NCI-H2227 (cell line): ENCODE results near the gene PTAR1.

Experiments
- DNase-seq: peaks from one replicate; lab custom pipeline; 2025; ENCODE audit not compliant: unreplicated experiment; lab: John Stamatoyannopoulos, UW

The PTAR1 gene

GRCh38 chr9:69753830-69754229 is 6.0 kb downstream of the PTAR1 start:
- DNase-seq, result no peak

- DNase-seq, result no peak
These were observed 9.7 kb downstream of the PTAR1 start for GRCh38 chr9:69750085-69750484.

GRCh38 chr9:69748304-69748703 is 11.5 kb downstream of the PTAR1 start:
- no peak for DNase-seq

DNA sequence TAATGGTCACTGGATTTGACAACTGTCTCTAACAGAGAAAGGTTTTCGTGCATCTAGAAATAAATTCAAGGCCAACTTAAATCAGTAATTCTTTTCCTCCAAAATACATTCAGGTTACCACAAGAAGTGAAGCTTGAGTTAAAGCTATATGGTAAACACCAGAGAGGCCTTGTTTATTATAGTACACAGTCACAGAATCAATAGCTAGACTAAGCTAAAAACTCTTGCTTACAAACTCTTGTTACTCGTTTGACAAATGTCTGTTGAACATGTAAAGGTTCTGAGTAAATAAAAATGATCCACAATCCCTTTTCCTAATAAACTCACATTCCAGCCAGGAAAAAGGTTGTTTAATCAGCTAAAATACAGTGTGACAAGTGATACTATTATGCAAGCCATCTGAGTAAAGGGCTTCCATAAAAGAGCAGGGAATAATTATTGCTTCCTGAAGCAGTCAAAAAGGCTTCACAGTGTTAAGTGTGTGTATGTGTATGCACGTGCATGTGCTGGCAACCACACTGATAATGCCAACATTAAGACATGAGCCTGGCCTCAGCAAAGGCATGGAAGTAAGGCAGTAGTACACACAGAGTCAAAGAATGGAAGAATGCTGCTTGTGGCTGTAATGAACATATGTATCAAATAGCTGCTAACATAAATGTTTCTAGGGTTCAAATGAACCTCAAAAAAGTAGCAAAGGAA is 12.8 kb downstream of the PTAR1 start:
- no peak for DNase-seq

DNA sequence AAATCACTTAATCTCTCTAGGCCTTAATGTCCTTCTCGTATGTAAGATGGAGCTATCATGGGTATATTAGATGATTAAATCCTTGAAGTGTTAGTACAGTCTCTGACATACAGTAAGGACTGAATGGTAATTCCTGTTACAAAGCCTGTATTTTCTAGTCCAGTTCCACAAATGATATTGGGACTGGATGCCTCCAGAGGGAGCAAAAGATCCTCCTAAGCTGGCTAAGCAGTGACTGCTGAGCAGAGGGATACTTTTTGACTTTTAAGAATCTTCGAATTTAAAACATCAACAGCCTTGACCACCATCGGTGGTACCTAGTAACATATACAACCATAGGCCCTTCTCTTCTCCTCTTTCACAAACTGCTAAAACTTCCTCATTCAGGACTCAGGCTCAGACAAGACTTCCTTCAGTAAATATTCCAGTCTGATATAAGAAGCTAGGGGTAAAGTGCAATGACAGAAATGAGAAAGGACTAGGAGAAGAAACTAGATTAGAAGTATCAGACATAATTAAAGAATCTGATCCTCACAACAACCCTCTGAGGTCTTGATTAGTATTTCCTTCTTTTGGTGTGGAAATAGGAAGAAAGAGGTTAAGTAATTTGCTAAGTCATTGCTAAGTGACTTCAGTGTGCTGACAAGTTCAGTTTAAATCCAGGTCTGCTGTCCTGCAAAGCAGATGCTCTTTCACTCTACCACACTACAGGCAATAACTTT is 13.9 kb downstream of the PTAR1 start:
- DNase-seq, result no peak

DNA sequence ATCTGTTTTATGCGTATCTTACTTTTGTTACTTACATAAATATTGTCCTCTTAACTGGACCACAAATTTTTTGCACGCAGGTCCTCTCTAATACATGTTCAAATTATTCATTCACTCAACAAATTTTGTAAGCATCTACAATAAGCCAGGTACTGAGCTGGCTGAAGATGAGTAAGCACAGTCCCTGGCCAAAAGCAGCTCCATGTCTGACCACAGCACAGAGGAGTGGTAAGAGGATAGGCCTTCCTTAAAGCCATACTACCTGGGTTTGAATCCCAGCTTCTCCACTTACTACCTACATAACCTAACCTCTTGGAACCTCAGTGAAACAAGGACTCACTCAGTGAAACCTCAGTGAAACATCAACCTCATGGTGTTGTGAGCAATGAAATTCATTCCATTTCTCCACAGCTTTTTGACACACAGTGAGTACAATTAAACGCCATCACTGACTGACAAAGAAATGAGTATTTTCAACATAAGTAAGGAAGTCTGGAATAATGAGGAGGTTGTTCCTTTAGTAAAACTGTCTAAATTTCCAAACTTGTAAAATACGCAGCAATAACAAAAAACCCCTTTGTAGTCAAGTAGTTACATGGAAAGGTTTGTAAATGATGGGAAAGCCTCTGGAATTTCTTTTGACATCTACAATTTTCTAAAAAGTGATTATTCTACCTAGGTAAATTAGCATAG is 15.0 kb downstream of the PTAR1 start:
- no peak for DNase-seq

GRCh38 chr9:69743930-69744329 is 15.9 kb downstream of the PTAR1 start:
- DNase-seq, result no peak

GRCh38 chr9:69740872-69741505 is 18.8 kb downstream of the PTAR1 start:
- no peak for DNase-seq

GRCh38 chr9:69731348-69731747 is 28.5 kb downstream of the PTAR1 start:
- no peak for DNase-seq

- no peak for DNase-seq
These were observed 39.8 kb downstream of the PTAR1 start for GRCh38 chr9:69719983-69720382.

- DNase-seq, result no peak
These were observed 40.4 kb downstream of the PTAR1 start for GRCh38 chr9:69719367-69719766.

- DNase-seq, result no peak
These were observed 41.6 kb downstream of the PTAR1 start for GRCh38 chr9:69718218-69718617.

- no peak for DNase-seq
These were observed 44.0 kb downstream of the PTAR1 start for GRCh38 chr9:69715825-69716224.

GRCh38 chr9:69715096-69715495 is 44.7 kb downstream of the PTAR1 start:
- DNase-seq, result no peak

GRCh38 chr9:69697475-69697874 is 62.3 kb downstream of the PTAR1 start:
- no peak for DNase-seq

DNA sequence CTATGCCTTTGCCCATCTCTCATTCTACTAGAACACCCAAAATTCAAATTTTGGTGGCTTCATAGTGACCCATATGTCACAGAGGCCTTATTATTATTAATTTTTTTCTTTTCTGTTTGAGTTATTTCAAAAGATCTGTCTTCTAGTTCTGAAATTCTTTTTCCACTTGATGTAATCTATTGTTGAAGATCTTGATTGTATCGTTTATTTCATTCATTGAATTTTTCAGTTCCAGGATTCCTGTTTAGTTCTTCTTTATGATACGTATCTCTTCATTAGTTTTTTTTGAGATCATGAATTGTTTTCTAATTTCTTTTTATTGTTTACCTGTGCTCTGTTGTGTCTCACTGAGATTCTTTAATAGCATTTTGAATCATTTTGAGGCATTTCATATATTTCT is 63.0 kb downstream of the PTAR1 start:
- DNase-seq, result peak; percentile 0

DNA sequence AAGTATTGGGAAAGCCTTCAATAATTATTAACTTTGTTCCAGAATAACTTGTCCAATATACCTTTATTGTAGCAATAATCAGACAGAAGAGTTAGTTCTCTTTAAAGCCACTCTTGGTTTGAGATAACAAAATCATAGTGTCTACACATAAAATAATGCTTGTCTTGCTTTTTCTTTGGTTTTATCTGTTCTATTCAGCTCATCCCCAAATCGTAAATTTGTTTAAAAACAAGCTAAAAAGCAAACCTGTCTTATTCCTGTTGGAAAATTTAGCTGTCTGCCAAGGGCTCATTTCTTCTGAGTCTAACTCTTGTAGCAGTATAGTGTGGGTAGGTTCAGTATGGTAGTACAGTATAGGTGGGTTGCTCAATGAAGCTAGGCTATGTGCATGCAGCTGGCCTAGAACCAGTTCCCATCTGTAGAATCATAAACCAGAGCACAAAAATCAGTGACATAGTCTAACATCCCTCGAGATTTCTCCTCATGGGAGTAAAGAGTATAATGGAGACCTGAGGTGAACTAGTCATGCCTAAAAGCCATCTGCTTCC is 69.7 kb downstream of the PTAR1 start:
- no peak for DNase-seq

DNA sequence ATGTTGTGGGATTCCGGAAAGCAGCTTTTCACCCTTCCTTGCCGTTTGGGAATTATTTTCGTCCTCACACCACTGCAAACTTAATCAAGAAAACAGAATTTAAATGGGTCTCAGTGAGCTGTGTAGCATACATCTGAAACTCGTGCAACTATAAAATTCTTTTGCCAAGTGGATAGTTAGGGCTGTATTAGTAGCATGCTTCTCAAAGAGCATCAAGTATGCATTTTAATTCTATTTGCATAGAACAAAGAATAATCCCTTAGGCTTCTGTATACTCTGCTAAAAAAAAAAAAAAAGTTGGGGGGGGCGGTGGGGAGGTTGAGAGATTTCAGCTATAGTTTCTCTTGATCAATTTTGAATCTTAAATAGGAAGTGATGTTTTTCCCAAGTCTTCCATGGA is 75.9 kb downstream of the PTAR1 start:
- no peak for DNase-seq

DNA sequence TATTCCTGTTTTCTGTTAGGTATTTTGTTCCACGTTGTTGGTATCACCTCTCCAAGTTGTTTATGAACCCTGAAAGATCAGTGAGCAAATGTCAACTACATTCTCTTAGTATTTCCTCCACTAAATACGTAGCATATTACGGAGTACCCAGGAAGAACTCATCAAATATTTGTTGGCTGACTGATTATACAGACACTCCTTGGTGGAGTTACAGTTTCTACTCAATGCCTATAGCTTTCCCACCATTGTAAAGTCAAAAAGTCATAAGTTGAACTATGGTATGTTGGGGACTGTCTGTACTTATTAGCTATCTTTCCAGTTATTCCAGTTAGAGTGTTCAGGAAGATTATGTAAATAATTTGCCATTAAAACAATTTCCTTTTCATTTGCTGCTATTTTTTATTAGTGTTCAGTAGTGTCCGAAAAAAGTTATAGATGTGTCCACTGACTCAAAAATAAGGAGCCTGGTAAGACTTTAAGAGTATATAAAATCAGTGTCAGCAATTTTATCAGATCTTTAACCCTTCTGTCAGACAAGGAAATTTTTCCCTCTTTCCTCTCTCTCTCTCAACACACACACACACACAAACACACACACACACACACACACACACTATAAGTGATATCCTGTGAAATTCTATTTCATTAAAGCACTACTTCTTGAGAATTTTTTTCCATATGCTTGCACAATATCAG is 80.8 kb downstream of the PTAR1 start:
- no peak for DNase-seq

GRCh38 chr9:69677931-69678330 is 81.9 kb downstream of the PTAR1 start:
- DNase-seq, result no peak

DNA sequence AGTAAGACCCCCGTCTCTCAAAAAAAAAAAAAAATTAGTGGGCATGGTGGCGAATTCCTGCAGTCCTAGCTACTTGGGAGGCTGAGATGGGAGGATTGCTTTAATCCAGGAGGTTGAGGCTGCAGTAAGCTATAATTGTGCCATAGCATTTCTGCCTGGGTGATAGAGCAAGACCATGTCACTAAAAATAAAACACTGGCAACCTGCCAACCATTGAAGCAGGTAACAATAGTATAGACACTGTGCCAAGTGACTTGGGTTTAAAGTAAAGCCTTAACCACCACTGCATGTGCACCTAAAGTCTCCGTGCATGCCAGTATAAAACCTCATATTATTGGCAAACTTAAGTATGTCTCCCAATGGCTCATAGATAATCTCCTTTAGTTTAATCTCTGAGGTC is 84.2 kb downstream of the PTAR1 start:
- no peak for DNase-seq
